Measurements from ENCODE around the gene IGLL5.

The IGLL5 gene

GRCh38 chr22:22887621-22888503, at the start of gene IGLL5:
Gene IGLL5 (plus strand): TSS chr22:22887816. CDS start chr22:22888054, 238 bp downstream.
- FAIRE-seq (no peak), DNase-seq (ENCODE audit: low spot score) (no peak)

GRCh38 chr22:22838148-22838786, 49.3 kb upstream of the IGLL5 start:
- FAIRE-seq (peak; percentile 85), DNase-seq (ENCODE audit: low spot score) (no peak)

GRCh38 chr22:22839570-22840314, 47.9 kb upstream of the IGLL5 start:
- DNase-seq (ENCODE audit: low spot score) = no peak
- FAIRE-seq = no peak

GRCh38 chr22:22840780-22841179, 46.8 kb upstream of the IGLL5 start:
- FAIRE-seq = no peak
- DNase-seq (ENCODE audit: low spot score) = no peak

GRCh38 chr22:22841598-22841997, 46.0 kb upstream of the IGLL5 start:
- no peak for DNase-seq (ENCODE audit: low spot score)

GRCh38 chr22:22842085-22842484, 45.5 kb upstream of the IGLL5 start:
- FAIRE-seq = no peak

More at GRCh38 chr22:22841598-22841997, 46.0 kb upstream of the IGLL5 start:
- no peak for FAIRE-seq

GRCh38 chr22:22843848-22844247, 43.8 kb upstream of the IGLL5 start:
- DNase-seq (ENCODE audit: low spot score) = no peak
- peak; percentile 13 for FAIRE-seq

More at GRCh38 chr22:22842085-22842484, 45.5 kb upstream of the IGLL5 start:
- no peak for DNase-seq (ENCODE audit: low spot score)

- FAIRE-seq = no peak
- no peak for DNase-seq (ENCODE audit: low spot score)
Observed at GRCh38 chr22:22847241-22847640, 40.4 kb upstream of the IGLL5 start.

GRCh38 chr22:22848364-22848866, 39.2 kb upstream of the IGLL5 start:
- FAIRE-seq = peak; percentile 13
- DNase-seq (ENCODE audit: low spot score) = peak; percentile 82

- FAIRE-seq = peak; percentile 13
- DNase-seq (ENCODE audit: low spot score) = no peak
Observed at GRCh38 chr22:22849640-22850610, 37.7 kb upstream of the IGLL5 start.

GRCh38 chr22:22851969-22852368, 35.6 kb upstream of the IGLL5 start:
- DNase-seq (ENCODE audit: low spot score) = no peak
- FAIRE-seq = no peak

GRCh38 chr22:22853713-22854112, 33.9 kb upstream of the IGLL5 start:
- DNase-seq (ENCODE audit: low spot score) (no peak), FAIRE-seq (no peak)

GRCh38 chr22:22854466-22854865, 33.1 kb upstream of the IGLL5 start:
- DNase-seq (ENCODE audit: low spot score) = no peak
- FAIRE-seq = no peak

GRCh38 chr22:22855085-22855484, 32.5 kb upstream of the IGLL5 start:
- DNase-seq (ENCODE audit: low spot score) = no peak
- FAIRE-seq = no peak

- FAIRE-seq (no peak), DNase-seq (ENCODE audit: low spot score) (peak; percentile 54)
Observed at GRCh38 chr22:22855617-22856308, 31.9 kb upstream of the IGLL5 start.

GRCh38 chr22:22856364-22856763, 31.3 kb upstream of the IGLL5 start:
- DNase-seq (ENCODE audit: low spot score) (no peak), FAIRE-seq (no peak)

- DNase-seq (ENCODE audit: low spot score) (no peak), FAIRE-seq (peak; percentile 89)
Observed at GRCh38 chr22:22856885-22857606, 30.6 kb upstream of the IGLL5 start.

- FAIRE-seq (peak; percentile 72), DNase-seq (ENCODE audit: low spot score) (no peak)
Observed at GRCh38 chr22:22857607-22858558, 29.7 kb upstream of the IGLL5 start.
